ENCODE results near the gene MEIS1.

GRCh38 chr2:66517772-66518171, 82.8 kb downstream of the MEIS1 start:
- no peak for TF ChIP-seq CTCF (IDR thresholded peaks at IDR 0.05)
- no peak for TF ChIP-seq POLR2A (IDR thresholded peaks at IDR 0.05)

Data from lower leg skin (tissue), 3 donors.